IPS-20b (cell line): ENCODE data around the gene DNASE2.
A peak's percentile ranks its signal among the peaks of the same experiment; 100 is the strongest.
"Not testable (repeated sequence)": the region's sequence is repeated elsewhere in the genome, so short reads cannot be mapped to it uniquely, and the experiment has no call there.

Experiments
- H3K27ac ChIP-seq: one replicate; pipeline ENCODE4 v1.5.1; 2013; ENCODE audit warnings: low read length
- H3K27me3 ChIP-seq: 2 replicates; pipeline ENCODE4 v1.6.1; 2013; ENCODE audit warnings: mild to moderate bottlenecking, low read length, inconsistent platforms; ENCODE audit not compliant: insufficient read depth
- H3K36me3 ChIP-seq: 2 replicates; pipeline ENCODE4 v1.6.1; 2013; ENCODE audit warnings: low read depth, mild to moderate bottlenecking, inconsistent platforms, low read length, moderate library complexity; ENCODE audit not compliant: insufficient read depth
- H3K4me1 ChIP-seq: 2 replicates; pipeline ENCODE4 v1.6.1; 2013; ENCODE audit warnings: mild to moderate bottlenecking, control low read depth, inconsistent platforms, low read length, moderate library complexity; ENCODE audit not compliant: insufficient read depth
- H3K4me3 ChIP-seq: 2 replicates; pipeline ENCODE4 v1.5.1; 2013; ENCODE audit warnings: mild to moderate bottlenecking, low read length, inconsistent platforms
- H3K9ac ChIP-seq: 2 replicates; pipeline ENCODE4 v1.6.1; 2013; ENCODE audit warnings: low read depth, mild to moderate bottlenecking, inconsistent platforms, low read length, moderate library complexity
- H3K9me3 ChIP-seq: 2 replicates; pipeline ENCODE4 v1.6.1; 2013; ENCODE audit warnings: mild to moderate bottlenecking, low read depth, low read length, inconsistent platforms; ENCODE audit not compliant: insufficient read depth

The DNASE2 gene

DNA sequence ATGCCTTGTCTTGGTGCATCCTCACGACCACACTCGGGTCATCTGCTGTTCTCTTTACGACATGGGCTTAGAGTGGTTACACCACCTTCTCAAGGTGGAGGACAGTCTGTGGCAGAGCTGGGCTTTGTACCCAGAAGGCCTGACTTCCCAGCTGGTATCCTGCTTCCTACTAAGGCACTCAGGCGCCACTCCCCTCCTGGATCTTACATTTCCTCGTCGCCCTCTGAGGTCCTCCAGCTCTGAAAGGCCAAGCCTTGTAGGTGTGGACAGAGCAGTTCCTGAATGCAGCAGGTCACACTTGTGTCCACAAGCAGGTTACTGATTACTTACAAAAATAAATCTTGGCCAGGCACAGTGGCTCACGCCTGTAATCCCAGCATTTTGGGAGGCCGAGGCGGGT is 25.9 kb upstream of the DNASE2 start:
- no peaks in the 10 kb centered on the region for H3K9me3 ChIP-seq
- no peaks in the 10 kb centered on the region; the same call in 1 of the 2 replicates for H3K4me1 ChIP-seq

DNA sequence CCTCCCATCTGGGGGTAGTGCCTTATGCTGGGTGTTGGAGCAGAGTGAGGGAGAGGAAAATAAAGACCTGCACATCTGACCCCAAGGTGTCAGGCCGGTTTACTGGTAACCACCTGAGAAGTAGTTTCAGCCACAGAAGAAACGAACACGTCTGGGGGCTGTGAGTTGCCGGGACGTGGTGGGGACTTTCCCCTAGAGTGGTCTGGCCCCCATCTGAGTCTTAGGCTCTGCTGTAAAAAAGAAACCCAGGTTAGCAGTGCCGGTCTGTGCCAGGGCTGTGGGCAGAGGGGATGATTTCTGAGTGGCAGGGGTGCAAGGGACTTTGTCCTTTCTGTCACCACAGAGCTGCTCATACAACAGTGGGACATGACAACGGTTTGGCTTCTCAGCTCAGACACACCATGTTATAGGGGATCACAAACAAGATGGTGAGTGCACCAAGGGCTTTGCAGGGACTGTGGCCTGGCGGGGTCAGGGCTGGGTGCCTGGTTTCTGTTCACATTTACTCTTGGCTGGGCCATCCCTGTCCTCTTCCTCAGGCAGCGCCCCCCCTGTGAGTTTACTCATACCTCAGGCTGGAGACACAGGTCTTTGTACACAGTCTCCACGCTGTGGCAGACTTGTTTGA is 18.8 kb upstream of the DNASE2 start:
- no peaks in the 10 kb centered on the region for H3K27me3 ChIP-seq
- H3K4me1 ChIP-seq = no peaks in the 10 kb centered on the region
- no peaks in the 10 kb centered on the region for H3K9me3 ChIP-seq
- H3K36me3 ChIP-seq = peaks cover 44% of the 10 kb centered on the region
- no peak overlapping the region for H3K9ac ChIP-seq
- H3K4me3 ChIP-seq = no peak overlapping the region
- H3K27ac ChIP-seq = no peak overlapping the region

More for the DNA sequence above, 25.9 kb upstream of the DNASE2 start:
- Histone ChIP-seq H3K27ac (no peak overlapping the region), H3K4me3 (no peak overlapping the region), H3K9ac (no peak overlapping the region), H3K27me3 (no peaks in the 10 kb centered on the region), H3K36me3 (no peaks in the 10 kb centered on the region)

DNA sequence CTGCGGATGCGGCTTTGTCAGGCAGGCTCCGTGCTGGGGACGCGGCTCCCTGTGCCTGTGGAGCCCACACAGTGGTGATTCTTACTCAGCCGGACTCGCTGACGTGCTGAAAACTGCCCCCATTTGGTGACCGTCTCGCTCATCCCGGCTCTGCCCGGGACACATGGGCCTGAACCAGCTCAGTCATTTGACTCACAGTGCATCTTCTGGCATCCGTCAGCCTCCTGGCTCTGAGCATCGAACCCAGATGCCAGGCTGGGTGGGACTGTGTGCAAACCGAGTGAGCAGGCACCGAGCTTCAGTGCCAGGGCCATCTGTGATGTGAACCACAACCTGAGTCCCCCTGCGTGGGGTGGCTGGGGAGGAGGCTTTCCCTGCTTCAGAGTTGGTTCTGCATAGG is 15.2 kb upstream of the DNASE2 start:
- no peak overlapping the region for H3K4me3 ChIP-seq
- H3K27ac ChIP-seq = no peak overlapping the region
- H3K9ac ChIP-seq = no peak overlapping the region
- H3K36me3 ChIP-seq = peaks cover 65% of the 10 kb centered on the region
- no peaks in the 10 kb centered on the region for H3K4me1 ChIP-seq
- H3K27me3 ChIP-seq = no peaks in the 10 kb centered on the region
- no peaks in the 10 kb centered on the region for H3K9me3 ChIP-seq

DNA sequence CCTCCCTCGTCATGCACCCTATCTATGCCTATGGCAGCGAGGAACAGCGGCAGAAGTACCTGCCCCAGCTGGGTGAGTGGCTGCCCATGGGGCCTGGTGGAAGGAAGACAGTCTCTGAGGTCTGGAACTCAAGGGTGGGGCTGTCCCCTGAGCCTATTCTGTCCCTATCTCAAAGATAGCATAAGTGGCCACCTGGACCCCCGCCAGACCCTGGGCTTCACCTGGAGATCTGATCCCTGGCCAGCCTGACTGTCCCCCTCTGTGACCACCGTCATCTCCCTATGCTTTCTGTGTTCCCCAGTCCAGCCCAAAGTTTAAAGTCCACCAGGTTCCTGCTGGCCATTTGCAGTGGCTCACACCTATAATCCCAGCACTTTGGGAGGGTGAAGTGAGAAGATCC is 12.3 kb upstream of the DNASE2 start:
- Histone ChIP-seq H3K4me1 (no peaks in the 10 kb centered on the region), H3K4me3 (no peak overlapping the region), H3K27me3 (no peaks in the 10 kb centered on the region; the same call in 1 of the 2 replicates), H3K36me3 (peaks cover 52% of the 10 kb centered on the region), H3K9me3 (no peaks in the 10 kb centered on the region), H3K9ac (no peak overlapping the region), H3K27ac (no peak overlapping the region)

DNA sequence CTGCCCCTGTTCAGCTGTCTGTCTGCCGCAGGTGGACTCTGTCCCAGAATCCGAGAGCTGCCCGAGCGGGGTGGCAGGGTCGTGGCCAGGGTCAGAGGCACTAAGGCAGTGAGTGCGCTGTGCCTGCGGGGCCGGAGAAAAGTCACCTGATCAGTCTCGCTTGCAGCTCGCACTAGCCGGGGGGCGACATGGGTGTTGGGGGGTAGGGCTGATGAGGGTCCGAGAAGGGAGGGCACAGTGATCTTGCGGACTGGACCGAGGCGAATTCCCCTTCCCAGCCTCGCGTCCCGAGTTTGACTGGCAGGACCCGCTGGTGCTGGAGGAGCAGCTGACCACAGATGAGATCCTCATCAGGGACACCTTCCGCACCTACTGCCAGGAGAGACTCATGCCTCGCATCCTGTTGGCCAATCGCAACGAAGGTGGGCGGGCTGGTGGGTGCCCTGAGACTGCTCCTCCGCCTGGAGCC is 10.3 kb upstream of the DNASE2 start:
- H3K27me3 ChIP-seq = peaks cover 16% of the 10 kb centered on the region
- peak overlapping the region; percentile 84 for H3K9ac ChIP-seq
- no peak overlapping the region for H3K27ac ChIP-seq
- H3K4me3 ChIP-seq = peak overlapping the region; percentile 98
- no peaks in the 10 kb centered on the region for H3K4me1 ChIP-seq
- peaks cover 35% of the 10 kb centered on the region for H3K36me3 ChIP-seq
- H3K9me3 ChIP-seq = no peaks in the 10 kb centered on the region

DNA sequence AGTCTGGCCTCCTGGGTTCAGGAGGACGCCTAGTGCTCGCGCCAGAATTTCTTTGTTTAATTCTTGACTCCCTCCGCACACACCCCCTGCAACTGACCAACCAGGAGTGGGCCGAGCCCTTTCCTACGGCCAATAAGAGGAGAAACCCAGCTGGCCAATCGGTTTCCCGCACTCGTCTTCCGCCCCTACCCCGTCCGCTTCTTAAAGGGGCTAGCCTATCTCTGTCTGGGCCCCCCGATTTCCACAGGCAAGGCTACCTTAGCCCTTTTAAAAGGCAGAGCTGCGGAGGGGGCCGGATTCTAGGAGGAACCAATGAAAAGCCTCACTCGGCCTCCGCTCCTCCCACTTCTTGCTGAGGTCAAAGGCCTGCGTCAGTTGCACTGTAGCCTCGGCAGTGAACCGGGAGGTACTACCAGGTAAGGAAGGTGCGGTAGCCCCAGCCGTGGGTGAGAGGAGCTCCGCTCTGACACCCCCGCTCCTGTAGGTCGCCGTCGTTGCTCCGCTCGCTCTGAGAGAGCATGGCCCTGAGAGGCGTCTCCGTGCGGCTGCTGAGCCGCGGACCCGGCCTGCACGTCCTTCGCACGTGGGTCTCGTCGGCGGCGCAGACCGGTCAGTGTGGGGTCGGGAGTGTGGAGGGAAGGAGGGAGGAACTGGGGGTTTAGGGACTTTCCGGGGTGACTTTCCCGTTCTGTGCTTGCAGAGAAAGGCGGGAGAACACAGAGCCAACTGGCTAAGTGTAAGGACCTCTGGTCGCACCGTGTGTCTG is 9.7 kb upstream of the DNASE2 start, which contains the start of gene GCDH:
TSS of gene GCDH (plus strand) at position 374 of the 766 bp plus-strand sequence. CDS start at position 519, 145 bp downstream.
- H3K27ac ChIP-seq = peak within 1 kb of the TSS; percentile 90
- no peaks in the 10 kb centered on the region for H3K4me1 ChIP-seq
- peak within 1 kb of the TSS; percentile 86 for H3K9ac ChIP-seq
- peak within 1 kb of the TSS; percentile 98 for H3K4me3 ChIP-seq
- H3K36me3 ChIP-seq = peaks cover 28% of the 10 kb centered on the region
- H3K9me3 ChIP-seq = no peaks in the 10 kb centered on the region
- peaks cover 22% of the 10 kb centered on the region for H3K27me3 ChIP-seq

DNA sequence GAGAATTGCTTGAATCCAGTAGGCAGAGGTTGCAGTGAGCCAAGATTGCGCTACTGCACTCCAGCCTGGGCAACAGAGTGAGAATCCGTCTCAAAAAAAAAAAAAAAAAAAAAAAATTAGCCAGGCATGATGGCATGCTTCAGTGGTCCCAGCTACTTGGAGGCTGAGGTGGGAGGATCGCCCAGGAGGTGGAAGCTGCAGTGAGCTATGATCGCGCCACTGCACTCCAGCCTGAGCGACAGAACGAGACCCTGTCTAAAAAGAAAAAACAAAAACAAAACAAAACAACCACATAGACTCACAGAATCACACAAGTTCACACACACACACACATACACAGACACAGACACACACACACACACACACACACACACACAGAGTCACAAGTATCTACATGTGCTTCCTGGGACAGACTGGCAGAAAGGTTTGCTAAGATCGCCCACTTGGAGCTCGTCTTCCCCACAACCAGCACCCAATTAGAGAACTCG is 9.1 kb upstream of the DNASE2 start:
- not testable (repeated sequence) for H3K9me3 ChIP-seq, H3K4me1 ChIP-seq
- H3K27ac ChIP-seq = peak overlapping the region; percentile 90
- peak overlapping the region; percentile 86; the same call in 1 of the 2 replicates for H3K9ac ChIP-seq
- peak overlapping the region; percentile 79 for H3K4me3 ChIP-seq
- H3K27me3 ChIP-seq = peaks cover 26% of the 10 kb centered on the region
- peaks cover 25% of the 10 kb centered on the region for H3K36me3 ChIP-seq

DNA sequence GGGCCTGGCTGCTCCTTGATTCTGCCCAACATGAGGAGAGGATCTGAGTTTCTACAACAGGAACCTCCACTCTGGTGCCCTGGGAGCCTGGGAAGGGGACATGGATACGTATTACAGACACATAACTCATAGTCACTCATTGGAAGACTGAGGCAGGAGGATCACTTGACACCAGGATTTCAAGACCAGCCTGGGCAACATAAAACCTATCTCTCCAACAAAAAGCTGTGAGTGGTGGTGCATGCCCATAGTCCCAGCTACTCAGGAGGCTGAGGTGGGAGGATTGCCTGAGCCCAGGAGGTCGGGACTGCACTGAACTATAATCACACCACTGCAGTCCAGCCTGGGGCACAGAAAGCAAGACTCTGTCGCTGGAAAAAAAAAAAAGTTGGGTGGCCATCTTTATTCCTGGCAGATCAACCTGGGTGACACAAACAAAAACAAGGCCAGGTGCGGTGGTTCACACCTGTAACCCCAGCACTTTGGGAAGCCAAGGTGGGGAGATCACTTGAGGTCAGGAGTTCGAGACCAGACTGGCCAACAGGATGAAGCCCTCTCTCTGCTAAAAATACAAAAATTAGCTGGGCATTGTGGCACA is 6.9 kb upstream of the DNASE2 start:
- no peak overlapping the region for H3K9ac ChIP-seq
- H3K27ac ChIP-seq = no peak overlapping the region
- H3K4me1 ChIP-seq = no peaks in the 10 kb centered on the region
- H3K9me3 ChIP-seq = no peaks in the 10 kb centered on the region; the same call in 1 of the 2 replicates
- no peak overlapping the region for H3K4me3 ChIP-seq
- H3K36me3 ChIP-seq = peaks cover 3% of the 10 kb centered on the region
- H3K27me3 ChIP-seq = peaks cover 44% of the 10 kb centered on the region

DNA sequence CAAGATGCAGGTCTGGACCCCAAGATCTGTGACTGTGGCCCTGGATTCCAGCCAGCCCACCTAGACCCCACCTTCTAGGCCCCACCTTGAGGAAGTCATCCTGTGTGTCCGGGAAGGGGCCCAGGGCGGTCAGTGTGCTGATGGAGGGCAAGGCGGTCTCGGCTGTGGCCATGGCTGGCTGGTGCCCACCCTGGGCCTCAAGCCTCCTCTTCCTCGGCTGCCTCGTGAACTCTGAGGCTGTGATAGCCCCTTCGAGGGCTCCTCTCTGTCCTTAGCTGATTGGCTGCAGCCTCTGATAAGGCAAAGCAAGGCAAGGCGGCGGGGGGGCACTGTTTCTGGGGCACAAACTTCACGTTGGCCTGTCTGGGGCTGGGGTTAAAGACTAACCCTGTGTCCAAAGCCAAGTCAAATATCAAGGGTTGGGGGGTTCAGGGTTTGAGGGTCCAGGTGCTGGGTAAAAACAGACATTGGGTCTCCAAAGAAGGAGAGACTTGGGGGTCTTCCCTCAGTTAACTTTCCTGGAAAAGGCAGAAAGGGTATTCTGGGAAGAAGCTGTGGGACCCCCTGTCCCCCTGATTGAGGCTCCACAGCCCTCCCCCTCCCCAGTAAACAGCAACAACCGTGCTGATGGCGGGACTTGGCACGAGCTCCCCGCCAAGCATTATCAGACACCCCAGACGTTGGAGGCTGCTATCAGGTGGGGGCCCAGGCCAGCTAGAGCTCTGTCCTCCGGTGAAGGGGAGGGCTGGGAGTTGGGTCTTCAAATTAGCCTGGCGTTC is 5.9 kb upstream of the DNASE2 start, which contains the start of gene KLF1:
TSS of gene KLF1 (minus strand) at position 233 of the 779 bp plus-strand sequence. CDS start at position 172, 61 bp downstream.
- no peaks in the 10 kb centered on the region for H3K36me3 ChIP-seq
- H3K4me1 ChIP-seq = no peaks in the 10 kb centered on the region
- H3K9ac ChIP-seq = peak within 1 kb of the TSS; percentile 72; the same call in 1 of the 2 replicates
- peaks cover 49% of the 10 kb centered on the region for H3K27me3 ChIP-seq
- no peak within 1 kb of the TSS for H3K27ac ChIP-seq
- H3K9me3 ChIP-seq = no peaks in the 10 kb centered on the region; the same call in 1 of the 2 replicates
- H3K4me3 ChIP-seq = peak within 1 kb of the TSS; percentile 66

DNA sequence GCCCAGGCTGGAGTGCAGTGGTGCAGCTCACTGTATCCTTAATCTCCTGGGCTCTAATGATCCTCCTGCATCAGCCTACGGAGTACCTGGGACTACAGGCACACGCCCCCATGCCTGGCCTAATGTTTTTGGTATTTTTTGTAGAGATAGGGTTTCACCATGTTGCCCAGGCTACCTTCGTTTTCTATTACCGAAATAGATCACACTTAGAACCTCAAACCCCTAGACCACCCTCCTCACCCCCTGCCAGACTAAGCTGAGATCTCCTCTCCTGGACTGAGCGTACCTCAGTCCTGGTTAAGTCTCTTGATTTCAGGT is 5.4 kb upstream of the DNASE2 start:
- H3K4me3 ChIP-seq = no peak overlapping the region
- H3K4me1 ChIP-seq = no peaks in the 10 kb centered on the region
- no peak overlapping the region for H3K27ac ChIP-seq
- H3K27me3 ChIP-seq = peaks cover 51% of the 10 kb centered on the region
- H3K9me3 ChIP-seq = no peaks in the 10 kb centered on the region; the same call in 1 of the 2 replicates
- H3K36me3 ChIP-seq = no peaks in the 10 kb centered on the region
- H3K9ac ChIP-seq = no peak overlapping the region
